Measurements from ENCODE around the gene SFXN1. TPM values are rescaled to one million over a fixed set of nuclear protein-coding genes. Genes with fewer than 3 reads are reported as not detected.

Gene SFXN1
- total RNA-seq, 3 donors from 2014 or later (not counting 1 experiment from before 2014, with no cell fraction given) = 30.3 to 55.2 (median 44.0) TPM

- no peak for ATAC-seq
- Mint-ChIP-seq H3K4me1 (no peaks in the 10 kb centered on the region), H3K36me3 (no peaks in the 10 kb centered on the region), H3K4me3 (no peak overlapping the region), H3K27ac (no peak overlapping the region), H3K9me3 (no peaks in the 10 kb centered on the region), H3K27me3 (ENCODE audit: low read depth in 2 of 2) (peaks cover 24 to 80% of the 10 kb centered on the region in 2 donors)
- Histone ChIP-seq H3K9me3 (ENCODE audit: control insufficient read depth, insufficient read depth, low read length) (no peaks in the 10 kb centered on the region), H3K27me3 (ENCODE audit: control insufficient read depth, insufficient read depth, low read length) (peaks cover 9% of the 10 kb centered on the region), H3K27ac (ENCODE audit: low read length) (no peak overlapping the region), H3K4me3 (ENCODE audit: low read length) (no peak overlapping the region), H3K36me3 (ENCODE audit: control insufficient read depth, insufficient read depth, low read length) (no peaks in the 10 kb centered on the region), H3K4me1 (ENCODE audit: control insufficient read depth, insufficient read depth, low read length) (no peaks in the 10 kb centered on the region)
- intact Hi-C loops (cut with micrococcal nuclease) = no loop called here
- DNase-seq = no peak
- WGBS (ENCODE audit: insufficient coverage) = 57% methylated on average over 1 of the region's 3 CpGs
- TF ChIP-seq, protein P1, sequence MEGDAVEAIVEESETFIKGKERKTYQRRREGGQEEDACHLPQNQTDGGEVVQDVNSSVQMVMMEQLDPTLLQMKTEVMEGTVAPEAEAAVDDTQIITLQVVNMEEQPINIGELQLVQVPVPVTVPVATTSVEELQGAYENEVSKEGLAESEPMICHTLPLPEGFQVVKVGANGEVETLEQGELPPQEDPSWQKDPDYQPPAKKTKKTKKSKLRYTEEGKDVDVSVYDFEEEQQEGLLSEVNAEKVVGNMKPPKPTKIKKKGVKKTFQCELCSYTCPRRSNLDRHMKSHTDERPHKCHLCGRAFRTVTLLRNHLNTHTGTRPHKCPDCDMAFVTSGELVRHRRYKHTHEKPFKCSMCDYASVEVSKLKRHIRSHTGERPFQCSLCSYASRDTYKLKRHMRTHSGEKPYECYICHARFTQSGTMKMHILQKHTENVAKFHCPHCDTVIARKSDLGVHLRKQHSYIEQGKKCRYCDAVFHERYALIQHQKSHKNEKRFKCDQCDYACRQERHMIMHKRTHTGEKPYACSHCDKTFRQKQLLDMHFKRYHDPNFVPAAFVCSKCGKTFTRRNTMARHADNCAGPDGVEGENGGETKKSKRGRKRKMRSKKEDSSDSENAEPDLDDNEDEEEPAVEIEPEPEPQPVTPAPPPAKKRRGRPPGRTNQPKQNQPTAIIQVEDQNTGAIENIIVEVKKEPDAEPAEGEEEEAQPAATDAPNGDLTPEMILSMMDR (IDR thresholded peaks at IDR 0.05) = no peak
These were observed 40.0 kb upstream of the SFXN1 start for GRCh38 chr5:175438234-175438857.

GRCh38 chr5:175443514-175444059, 34.8 kb upstream of the SFXN1 start:
- Mint-ChIP-seq H3K27me3 (ENCODE audit: low read depth in 2 of 2) (peaks cover 35 to 71% of the 10 kb centered on the region in 2 donors), H3K4me3 (no peak overlapping the region), H3K4me1 (peaks cover 0 to 5% of the 10 kb centered on the region in 2 donors), H3K27ac (no peak overlapping the region), H3K9me3 (no peaks in the 10 kb centered on the region), H3K36me3 (no peaks in the 10 kb centered on the region)
- H3K36me3 ChIP-seq (ENCODE audit: control insufficient read depth, insufficient read depth, low read length) = no peaks in the 10 kb centered on the region
- no peaks in the 10 kb centered on the region for H3K9me3 ChIP-seq (ENCODE audit: control insufficient read depth, insufficient read depth, low read length)
- intact Hi-C loops (cut with micrococcal nuclease) = no loop called here
- TF ChIP-seq, protein P1 (IDR thresholded peaks at IDR 0.05) = no peak
- H3K4me1 ChIP-seq (ENCODE audit: control insufficient read depth, insufficient read depth, low read length) = no peaks in the 10 kb centered on the region
- no peak overlapping the region for H3K27ac ChIP-seq (ENCODE audit: low read length)
- WGBS (ENCODE audit: insufficient coverage) = 12% methylated on average over 29 of the region's 29 CpGs
- H3K27me3 ChIP-seq (ENCODE audit: control insufficient read depth, insufficient read depth, low read length) = peaks cover 18% of the 10 kb centered on the region
- DNase-seq (no peak), ATAC-seq (no peak)
- no peak overlapping the region for H3K4me3 ChIP-seq (ENCODE audit: low read length)

GRCh38 chr5:175444060-175444904, 34.1 kb upstream of the SFXN1 start, which contains the start of gene DRD1:
Gene DRD1 (minus strand): TSS chr5:175444182. CDS start chr5:175443099, 1,083 bp downstream.
- no peaks in the 10 kb centered on the region for H3K9me3 ChIP-seq (ENCODE audit: control insufficient read depth, insufficient read depth, low read length)
- no peak within 1 kb of the TSS for H3K27ac Mint-ChIP-seq
- TF ChIP-seq, protein P1 (IDR thresholded peaks at IDR 0.05) = peak; percentile 22
- H3K4me3 Mint-ChIP-seq = peak within 1 kb of the TSS; percentile 52
- H3K9me3 Mint-ChIP-seq = no peaks in the 10 kb centered on the region
- DNase-seq (peak in 1 of 2 donors; percentile 62), ATAC-seq (peak in 1 of 3 donors; percentile 62)
- peaks cover 39 to 71% of the 10 kb centered on the region in 2 donors for H3K27me3 Mint-ChIP-seq (ENCODE audit: low read depth in 2 of 2)
- intact Hi-C loops (cut with micrococcal nuclease) = no loop called here
- H3K36me3 ChIP-seq (ENCODE audit: control insufficient read depth, insufficient read depth, low read length) = no peaks in the 10 kb centered on the region
- WGBS (ENCODE audit: insufficient coverage) = 2% methylated on average over 91 of the region's 91 CpGs
- no peaks in the 10 kb centered on the region for H3K4me1 ChIP-seq (ENCODE audit: control insufficient read depth, insufficient read depth, low read length)
- H3K27ac ChIP-seq (ENCODE audit: low read length) = no peak within 1 kb of the TSS
- peaks cover 18% of the 10 kb centered on the region for H3K27me3 ChIP-seq (ENCODE audit: control insufficient read depth, insufficient read depth, low read length)
- H3K36me3 Mint-ChIP-seq = no peaks in the 10 kb centered on the region
- no peak within 1 kb of the TSS for H3K4me3 ChIP-seq (ENCODE audit: low read length)
- peaks cover 0 to 5% of the 10 kb centered on the region in 2 donors for H3K4me1 Mint-ChIP-seq
